SIG-M5 (cell line): ENCODE measurements around the gene HSFY1.
"Not testable (repeated sequence)": the region's sequence is repeated elsewhere in the genome, so short reads cannot be mapped to it uniquely, and the experiment has no call there.

Source experiments
- DNase-seq: peaks from one replicate; lab custom pipeline; 2025; lab: John Stamatoyannopoulos, UW

The HSFY1 gene

GRCh38 chrY:18546420-18546819, at the start of gene HSFY1:
HSFY1 (plus strand) TSS chrY:18546720; CDS start chrY:18546788, 68 bp downstream.
- DNase-seq, result not testable (repeated sequence)

- not testable (repeated sequence) for DNase-seq
These were observed 42.3 kb upstream of the HSFY1 start for GRCh38 chrY:18504266-18504665.

- not testable (repeated sequence) for DNase-seq
These were observed 15.4 kb upstream of the HSFY1 start for GRCh38 chrY:18530995-18531655.

- DNase-seq, result not testable (repeated sequence)
These were observed 7.6 kb upstream of the HSFY1 start for GRCh38 chrY:18538952-18539351.

GRCh38 chrY:18553132-18553531, 6.6 kb downstream of the HSFY1 start:
- not testable (repeated sequence) for DNase-seq

GRCh38 chrY:18565915-18566314, 19.4 kb downstream of the HSFY1 start:
- DNase-seq, result not testable (repeated sequence)
